Ureter (tissue), 1 donor: ENCODE data around the gene ACOT7. TPM values are rescaled to one million over a fixed set of nuclear protein-coding genes. Genes with fewer than 3 reads are reported as not detected.
"Not testable (repeated sequence)": the region's sequence is repeated elsewhere in the genome, so short reads cannot be mapped to it uniquely, and the experiment has no call there.

Source experiments
- DNase-seq: peaks from one replicate; pipeline ENCODE4 v3.0.0-alpha.2; 2020; ENCODE audit warnings: low spot score
- total RNA-seq: library from RNA; stranded (reverse); gene quantifications from one replicate; pipeline ENCODE4 v1.2.4, GENCODE V29; 2023
- donor health status: DM: yes; HTN: yes; CAD: no.

ACOT7 gene
- total RNA-seq, 1 donor from 2014 or later, result 19.1 TPM

GRCh38 chr1:6316240-6317097, 77.1 kb downstream of the ACOT7 start:
- DNase-seq, result no peak

- no peak for DNase-seq
These were observed 79.1 kb downstream of the ACOT7 start for GRCh38 chr1:6314503-6314902.

- no peak for DNase-seq
These were observed 80.0 kb downstream of the ACOT7 start for GRCh38 chr1:6313393-6314200.

GRCh38 chr1:6310116-6310848, 83.3 kb downstream of the ACOT7 start:
- DNase-seq, result no peak

- DNase-seq, result no peak
These were observed 84.0 kb downstream of the ACOT7 start for GRCh38 chr1:6309564-6309963.

GRCh38 chr1:6308449-6308848, 85.1 kb downstream of the ACOT7 start:
- DNase-seq, result no peak

- not testable (repeated sequence) for DNase-seq
These were observed 85.9 kb downstream of the ACOT7 start for GRCh38 chr1:6307682-6308081.

GRCh38 chr1:6307099-6307498, 86.5 kb downstream of the ACOT7 start:
- DNase-seq, result no peak

- DNase-seq, result no peak
These were observed 90.1 kb downstream of the ACOT7 start for GRCh38 chr1:6303397-6304012.

- DNase-seq, result no peak
These were observed 91.0 kb downstream of the ACOT7 start for GRCh38 chr1:6302568-6302967.

GRCh38 chr1:6301526-6301925, 92.0 kb downstream of the ACOT7 start:
- no peak for DNase-seq

GRCh38 chr1:6300342-6301048, 93.1 kb downstream of the ACOT7 start:
- DNase-seq, result no peak

- no peak for DNase-seq
These were observed 93.9 kb downstream of the ACOT7 start for GRCh38 chr1:6299557-6300165.

GRCh38 chr1:6298940-6299465, 94.6 kb downstream of the ACOT7 start:
- no peak for DNase-seq

GRCh38 chr1:6298530-6298929, 95.0 kb downstream of the ACOT7 start:
- DNase-seq, result no peak

- DNase-seq, result no peak
These were observed 97.7 kb downstream of the ACOT7 start for GRCh38 chr1:6295910-6296309.

- no peak for DNase-seq
These were observed 98.5 kb downstream of the ACOT7 start for GRCh38 chr1:6294890-6295556.

GRCh38 chr1:6294080-6294889, 99.3 kb downstream of the ACOT7 start:
- DNase-seq, result no peak

- no peak for DNase-seq
These were observed 101.5 kb downstream of the ACOT7 start for GRCh38 chr1:6292102-6292501.
